Fibroblast of skin of left biceps (primary cell): ENCODE data around the gene NOL4L.
A peak's percentile ranks its signal among the peaks of the same experiment; 100 is the strongest.

Source experiments
- DNase-seq, 2 experiments: peaks; one replicate each; pipeline ENCODE4 v3.0.0-alpha.2; 2013; ENCODE audit warnings: low read depth in 2 of 2

The NOL4L gene

GRCh38 chr20:32484958-32485769 lies 100.0 kb downstream of the NOL4L start:
- peak; percentile 63 to 66 for DNase-seq

GRCh38 chr20:32484225-32484957 lies 100.7 kb downstream of the NOL4L start:
- no peak for DNase-seq

- peak in 1 of 2 experiments; percentile 30 for DNase-seq
Measured at GRCh38 chr20:32483351-32484224, 101.5 kb downstream of the NOL4L start.

GRCh38 chr20:32482442-32483261 lies 102.5 kb downstream of the NOL4L start:
- no peak for DNase-seq

- no peak for DNase-seq
Measured at GRCh38 chr20:32482143-32482441, 103.0 kb downstream of the NOL4L start.

GRCh38 chr20:32481311-32482142 lies 103.6 kb downstream of the NOL4L start:
- DNase-seq = no peak

- DNase-seq = no peak
Measured at GRCh38 chr20:32480371-32481241, 104.5 kb downstream of the NOL4L start.

- DNase-seq = no peak
Measured at GRCh38 chr20:32479697-32480171, 105.4 kb downstream of the NOL4L start.

- DNase-seq = no peak
Measured at GRCh38 chr20:32479012-32479411, 106.1 kb downstream of the NOL4L start.

- no peak for DNase-seq
Measured at GRCh38 chr20:32478576-32478975, 106.6 kb downstream of the NOL4L start.

- no peak for DNase-seq
Measured at GRCh38 chr20:32477594-32478512, 107.3 kb downstream of the NOL4L start.

GRCh38 chr20:32476684-32477593 lies 108.2 kb downstream of the NOL4L start:
- DNase-seq = no peak

GRCh38 chr20:32474967-32475811 lies 109.9 kb downstream of the NOL4L start:
- DNase-seq = peak; percentile 87 to 89

- DNase-seq = no peak
Measured at GRCh38 chr20:32474717-32474966, 110.5 kb downstream of the NOL4L start.

- DNase-seq = no peak
Measured at GRCh38 chr20:32474009-32474716, 111.0 kb downstream of the NOL4L start.
